Nephron progenitor cell (in vitro differentiated cells): ENCODE measurements around the gene LHFPL2.

ENCODE experiments used
- DNase-seq: peaks from one replicate; pipeline ENCODE4 v3.0.0; 2021
- H3K27ac Mint-ChIP-seq: 2 replicates; pipeline ENCODE4 v1.8.0; 2021; ENCODE audit warnings: mild to moderate bottlenecking, moderate library complexity, mixed read lengths
- H3K27me3 Mint-ChIP-seq: 2 replicates; pipeline ENCODE4 v1.8.0; 2021; ENCODE audit warnings: mild to moderate bottlenecking, low read depth, mixed read lengths; ENCODE audit not compliant: poor library complexity
- H3K36me3 Mint-ChIP-seq: 2 replicates; pipeline ENCODE4 v1.8.0; 2021; ENCODE audit warnings: low read depth, mixed read lengths
- H3K4me1 Mint-ChIP-seq: 2 replicates; pipeline ENCODE4 v1.8.0; 2021; ENCODE audit warnings: mixed read lengths
- H3K4me3 Mint-ChIP-seq: 2 replicates; pipeline ENCODE4 v1.8.0; 2021; ENCODE audit warnings: mild to moderate bottlenecking, moderate library complexity, mixed read lengths
- H3K9me3 Mint-ChIP-seq: 2 replicates; pipeline ENCODE4 v1.8.0; 2021; ENCODE audit warnings: mild to moderate bottlenecking, moderate library complexity, mixed read lengths
- TF ChIP-seq, protein P1 (sequence below): fragments of 200-600 bp; sonication (generic); IDR thresholded peaks from 2 replicates; pipeline ENCODE4 v1.5.0; 2021; ENCODE audit warnings: antibody characterized with exemption

Gene LHFPL2

DNA sequence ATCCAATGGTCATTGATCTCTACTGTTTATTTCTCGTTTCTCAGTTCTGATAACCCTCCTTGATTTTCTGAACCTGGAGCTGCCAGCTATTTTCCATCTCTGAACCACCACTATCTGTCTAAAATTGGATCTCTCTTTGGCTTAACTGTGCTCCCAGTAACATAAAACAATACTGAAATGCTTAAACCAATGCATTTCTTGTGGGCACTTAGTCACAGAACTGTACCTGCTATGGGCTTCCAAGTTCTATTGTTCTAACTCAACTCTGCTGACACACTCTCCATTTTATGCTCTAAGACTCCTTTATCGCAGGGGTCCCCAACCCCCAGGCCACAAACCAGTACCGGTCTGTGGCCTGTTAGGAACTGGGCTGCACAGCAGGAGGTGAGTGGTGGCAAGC lies 120.6 kb downstream of the LHFPL2 start:
- H3K9me3 Mint-ChIP-seq = no peaks in the 10 kb centered on the region
- H3K36me3 Mint-ChIP-seq = peaks cover 53% of the 10 kb centered on the region
- H3K4me1 Mint-ChIP-seq = peaks cover 75% of the 10 kb centered on the region
- H3K27me3 Mint-ChIP-seq = no peaks in the 10 kb centered on the region
- no peak for DNase-seq
- TF ChIP-seq, protein P1, sequence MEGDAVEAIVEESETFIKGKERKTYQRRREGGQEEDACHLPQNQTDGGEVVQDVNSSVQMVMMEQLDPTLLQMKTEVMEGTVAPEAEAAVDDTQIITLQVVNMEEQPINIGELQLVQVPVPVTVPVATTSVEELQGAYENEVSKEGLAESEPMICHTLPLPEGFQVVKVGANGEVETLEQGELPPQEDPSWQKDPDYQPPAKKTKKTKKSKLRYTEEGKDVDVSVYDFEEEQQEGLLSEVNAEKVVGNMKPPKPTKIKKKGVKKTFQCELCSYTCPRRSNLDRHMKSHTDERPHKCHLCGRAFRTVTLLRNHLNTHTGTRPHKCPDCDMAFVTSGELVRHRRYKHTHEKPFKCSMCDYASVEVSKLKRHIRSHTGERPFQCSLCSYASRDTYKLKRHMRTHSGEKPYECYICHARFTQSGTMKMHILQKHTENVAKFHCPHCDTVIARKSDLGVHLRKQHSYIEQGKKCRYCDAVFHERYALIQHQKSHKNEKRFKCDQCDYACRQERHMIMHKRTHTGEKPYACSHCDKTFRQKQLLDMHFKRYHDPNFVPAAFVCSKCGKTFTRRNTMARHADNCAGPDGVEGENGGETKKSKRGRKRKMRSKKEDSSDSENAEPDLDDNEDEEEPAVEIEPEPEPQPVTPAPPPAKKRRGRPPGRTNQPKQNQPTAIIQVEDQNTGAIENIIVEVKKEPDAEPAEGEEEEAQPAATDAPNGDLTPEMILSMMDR = no peak
- H3K27ac Mint-ChIP-seq = peak overlapping the region; percentile 95
- no peak overlapping the region for H3K4me3 Mint-ChIP-seq

DNA sequence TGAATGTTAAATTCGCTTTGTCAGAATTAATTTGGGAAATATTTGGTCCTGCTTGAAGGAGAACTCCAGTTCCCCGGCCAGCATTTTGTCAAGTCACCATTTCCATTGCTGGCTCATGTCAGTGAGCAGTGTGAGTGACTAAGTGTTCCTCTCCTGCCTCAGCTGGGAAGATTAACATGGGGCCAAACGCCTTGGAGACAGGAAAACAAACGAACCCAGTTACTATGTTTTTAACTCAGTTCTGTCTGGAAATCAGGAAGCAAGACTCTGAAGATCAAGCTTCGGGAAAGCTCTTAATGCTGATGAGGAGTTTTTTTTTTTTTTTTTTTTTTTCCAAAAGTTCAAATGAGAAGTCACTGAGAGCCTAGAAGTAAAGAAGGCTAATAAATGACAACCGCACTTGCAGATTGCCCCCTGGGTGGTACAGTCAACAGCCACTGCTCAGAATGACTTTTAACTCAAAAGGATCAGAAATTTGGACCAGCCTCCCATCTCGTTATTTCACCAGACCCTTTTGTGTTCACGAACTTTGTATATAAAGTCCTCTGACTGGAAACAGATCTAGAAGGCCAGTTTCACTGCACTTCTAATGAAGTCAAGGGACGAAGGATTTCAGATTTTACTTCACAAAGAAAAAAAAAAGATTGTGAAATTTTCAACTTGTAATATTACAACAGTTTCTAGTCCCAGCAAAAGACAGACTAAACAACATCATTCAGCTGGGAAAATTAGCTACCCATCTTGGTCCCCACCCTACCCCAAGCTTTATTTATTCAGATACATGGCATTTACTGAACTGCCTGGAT lies 121.3 kb downstream of the LHFPL2 start:
- DNase-seq = no peak
- TF ChIP-seq, protein P1 = no peak
- Mint-ChIP-seq H3K9me3 (no peaks in the 10 kb centered on the region), H3K27ac (peak overlapping the region; percentile 95), H3K27me3 (no peaks in the 10 kb centered on the region), H3K4me1 (peaks cover 75% of the 10 kb centered on the region), H3K36me3 (peaks cover 52% of the 10 kb centered on the region), H3K4me3 (peak overlapping the region; percentile 41)

DNA sequence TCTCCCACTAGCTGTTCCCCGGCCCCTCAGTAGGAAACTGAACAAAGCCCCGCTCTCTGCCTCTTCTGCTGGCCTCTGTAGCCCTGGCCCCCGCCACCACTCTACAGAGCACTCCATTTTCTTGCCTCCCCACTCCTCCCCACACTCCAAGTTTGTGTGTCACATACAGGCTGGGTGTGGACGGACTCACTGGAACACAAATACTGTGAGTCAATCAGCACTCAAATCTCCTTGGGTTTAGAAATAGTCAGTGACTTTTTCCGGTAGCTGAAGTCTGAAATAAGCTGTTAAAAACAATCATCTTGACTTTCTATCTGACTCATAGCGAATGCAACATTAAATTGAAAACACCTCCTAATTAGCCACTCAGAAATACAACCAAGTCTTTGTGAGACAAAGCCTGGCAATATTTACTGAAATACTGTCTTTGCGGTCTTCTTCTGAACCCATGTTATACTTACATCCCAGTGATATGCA lies 122.5 kb downstream of the LHFPL2 start:
- no peaks in the 10 kb centered on the region for H3K27me3 Mint-ChIP-seq
- H3K27ac Mint-ChIP-seq = no peak overlapping the region
- no peak overlapping the region for H3K4me3 Mint-ChIP-seq
- TF ChIP-seq, protein P1 = no peak
- DNase-seq = no peak
- H3K36me3 Mint-ChIP-seq = peaks cover 57% of the 10 kb centered on the region
- H3K4me1 Mint-ChIP-seq = peaks cover 83% of the 10 kb centered on the region
- no peaks in the 10 kb centered on the region for H3K9me3 Mint-ChIP-seq

DNA sequence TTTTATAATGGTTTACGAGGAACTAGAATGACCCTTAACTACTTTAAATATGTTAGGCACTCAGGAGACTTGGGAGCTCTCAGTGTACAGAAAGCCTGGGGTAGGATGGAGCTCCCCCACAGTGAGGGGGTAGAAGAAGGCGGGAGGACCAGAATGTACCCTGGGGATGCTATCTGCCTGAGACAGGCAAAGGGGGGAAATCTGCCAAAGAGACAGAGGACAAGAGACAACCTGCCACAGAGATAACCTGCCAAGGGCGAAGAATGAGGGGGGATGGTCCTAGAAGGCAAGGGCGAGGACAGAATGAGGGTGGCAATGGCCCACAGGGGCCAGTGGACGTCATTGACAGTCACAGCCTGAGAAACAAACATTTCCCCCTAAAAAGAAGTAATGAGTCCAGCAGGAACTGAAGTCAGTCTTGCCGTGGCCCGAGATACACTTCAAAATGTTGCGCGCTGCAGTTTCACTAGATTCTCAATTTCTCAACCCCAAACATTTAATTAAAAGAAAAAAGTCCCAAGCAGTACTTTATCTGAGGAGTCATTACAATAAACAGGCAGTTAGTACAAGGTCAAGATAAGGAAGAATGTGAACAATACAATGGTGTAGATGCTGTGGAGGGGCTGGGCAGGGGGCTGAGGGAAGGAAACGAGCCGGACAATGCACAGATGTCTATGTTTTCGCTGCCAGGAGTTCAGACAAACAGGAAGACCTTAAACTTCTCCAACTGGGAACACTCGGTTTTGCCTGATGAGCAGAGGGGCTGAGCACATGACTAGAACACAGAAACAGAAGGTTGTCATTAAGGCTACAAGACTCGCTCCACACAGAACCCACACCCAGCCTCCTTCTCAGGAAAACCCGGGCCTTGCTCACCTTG lies 125.0 kb downstream of the LHFPL2 start:
- Mint-ChIP-seq H3K4me3 (no peak overlapping the region), H3K4me1 (peaks cover 86% of the 10 kb centered on the region), H3K27ac (peak overlapping the region; percentile 90), H3K9me3 (peaks cover 4% of the 10 kb centered on the region), H3K36me3 (peaks cover 73% of the 10 kb centered on the region), H3K27me3 (no peaks in the 10 kb centered on the region)
- TF ChIP-seq, protein P1 = no peak
- no peak for DNase-seq

DNA sequence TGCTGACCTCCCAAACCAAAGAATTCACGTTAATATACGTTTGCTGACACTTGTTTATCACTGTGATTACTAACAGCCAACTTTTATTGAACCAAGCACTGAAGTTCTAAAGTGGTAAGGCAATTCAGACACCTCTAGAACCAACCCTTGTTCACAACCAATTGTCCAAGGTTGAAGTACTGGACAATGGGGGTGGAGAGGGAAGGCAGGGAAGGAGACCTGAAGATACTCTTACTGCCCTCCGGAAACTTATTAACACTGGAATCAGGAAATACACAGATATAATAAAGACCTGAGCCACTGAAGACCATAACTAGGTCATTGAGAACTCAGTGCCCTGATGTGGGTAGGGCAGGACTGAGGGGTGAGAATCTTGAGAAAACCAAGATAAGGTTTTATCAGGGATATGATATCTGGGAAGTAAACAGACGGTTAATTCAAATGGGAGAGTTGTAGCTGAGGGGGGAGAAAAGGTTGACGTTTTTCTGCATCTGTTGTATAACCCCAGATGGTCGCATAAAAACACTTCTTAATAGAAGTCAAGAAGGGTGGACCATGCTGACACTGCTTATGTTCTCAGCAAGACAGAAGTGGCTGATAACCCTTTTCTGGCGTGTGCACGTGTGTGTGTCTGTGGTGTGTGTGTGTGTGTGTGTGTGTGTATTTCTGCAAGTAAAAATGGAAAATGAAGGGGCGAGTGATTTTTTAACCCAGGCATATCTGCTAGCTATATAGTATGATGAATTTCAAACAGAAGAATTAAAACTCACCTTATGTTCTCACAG lies 125.9 kb downstream of the LHFPL2 start:
- DNase-seq = no peak
- Mint-ChIP-seq H3K4me1 (peaks cover 79% of the 10 kb centered on the region), H3K27me3 (no peaks in the 10 kb centered on the region), H3K27ac (no peak overlapping the region), H3K36me3 (peaks cover 80% of the 10 kb centered on the region), H3K9me3 (peaks cover 10% of the 10 kb centered on the region), H3K4me3 (no peak overlapping the region)
- TF ChIP-seq, protein P1 = no peak
